ENCODE data around the gene SPTLC1. TPM values are rescaled to one million over a fixed set of nuclear protein-coding genes. Genes with fewer than 3 reads are reported as not detected.
"Not testable (repeated sequence)": the region's sequence is repeated elsewhere in the genome, so short reads cannot be mapped to it uniquely, and the experiment has no call there.

The SPTLC1 gene
- total RNA-seq, 4 donors from 2014 or later: 36.7 to 160 (median 112) TPM

DNA sequence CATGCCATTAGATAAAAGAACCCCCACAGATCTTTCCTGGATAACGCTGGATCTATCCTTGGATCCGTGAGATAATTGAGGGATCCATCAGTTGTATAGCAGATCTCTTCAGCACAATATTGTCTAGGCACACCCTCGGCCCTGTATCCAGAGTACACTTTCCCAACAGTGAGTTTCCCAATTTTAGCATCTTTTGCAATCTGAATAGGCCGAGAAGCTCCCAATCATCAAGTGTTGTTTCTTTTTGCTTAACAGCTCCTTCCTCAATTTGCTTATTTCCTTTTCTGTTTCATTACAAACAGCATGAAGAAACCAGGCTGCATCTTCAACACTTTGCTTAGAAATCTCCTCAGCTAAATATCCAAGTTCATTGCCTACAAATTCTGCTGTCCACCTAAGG, 4.4 kb upstream of the SPTLC1 start:
- no peaks in the 10 kb centered on the region for H3K36me3 ChIP-seq
- peaks cover 0 to 5% (median 2%) of the 10 kb centered on the region in 4 donors for H3K4me1 ChIP-seq
- intact Hi-C loops (cut with DNase I; ENCODE audit: low total_unique reads) (no loop called here), in situ Hi-C loops (cut with MboI; ENCODE audit: low pct_ligation_motif_present in 1 of 4, low pct_unique_long_range_greater_than_20kb in 1 of 4, low sequenced_read_pairs in 3 of 4) (no loop called here)
- no peak overlapping the region for H3K27ac ChIP-seq
- TF ChIP-seq EP300 (IDR thresholded peaks at IDR 0.05; ENCODE audit: low read depth): no peak
- TF ChIP-seq, protein P1, sequence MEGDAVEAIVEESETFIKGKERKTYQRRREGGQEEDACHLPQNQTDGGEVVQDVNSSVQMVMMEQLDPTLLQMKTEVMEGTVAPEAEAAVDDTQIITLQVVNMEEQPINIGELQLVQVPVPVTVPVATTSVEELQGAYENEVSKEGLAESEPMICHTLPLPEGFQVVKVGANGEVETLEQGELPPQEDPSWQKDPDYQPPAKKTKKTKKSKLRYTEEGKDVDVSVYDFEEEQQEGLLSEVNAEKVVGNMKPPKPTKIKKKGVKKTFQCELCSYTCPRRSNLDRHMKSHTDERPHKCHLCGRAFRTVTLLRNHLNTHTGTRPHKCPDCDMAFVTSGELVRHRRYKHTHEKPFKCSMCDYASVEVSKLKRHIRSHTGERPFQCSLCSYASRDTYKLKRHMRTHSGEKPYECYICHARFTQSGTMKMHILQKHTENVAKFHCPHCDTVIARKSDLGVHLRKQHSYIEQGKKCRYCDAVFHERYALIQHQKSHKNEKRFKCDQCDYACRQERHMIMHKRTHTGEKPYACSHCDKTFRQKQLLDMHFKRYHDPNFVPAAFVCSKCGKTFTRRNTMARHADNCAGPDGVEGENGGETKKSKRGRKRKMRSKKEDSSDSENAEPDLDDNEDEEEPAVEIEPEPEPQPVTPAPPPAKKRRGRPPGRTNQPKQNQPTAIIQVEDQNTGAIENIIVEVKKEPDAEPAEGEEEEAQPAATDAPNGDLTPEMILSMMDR (IDR thresholded peaks at IDR 0.05): no peak
- no peak overlapping the region for H3K4me3 ChIP-seq
- no peaks in the 10 kb centered on the region for H3K9me3 ChIP-seq
- no peak for DNase-seq
- 58 to 71% methylated on average over 4 of the region's 4 CpGs for WGBS, 2 donors (ENCODE audit: low coverage in 1 of 2)
- no peaks in the 10 kb centered on the region for H3K27me3 ChIP-seq

DNA sequence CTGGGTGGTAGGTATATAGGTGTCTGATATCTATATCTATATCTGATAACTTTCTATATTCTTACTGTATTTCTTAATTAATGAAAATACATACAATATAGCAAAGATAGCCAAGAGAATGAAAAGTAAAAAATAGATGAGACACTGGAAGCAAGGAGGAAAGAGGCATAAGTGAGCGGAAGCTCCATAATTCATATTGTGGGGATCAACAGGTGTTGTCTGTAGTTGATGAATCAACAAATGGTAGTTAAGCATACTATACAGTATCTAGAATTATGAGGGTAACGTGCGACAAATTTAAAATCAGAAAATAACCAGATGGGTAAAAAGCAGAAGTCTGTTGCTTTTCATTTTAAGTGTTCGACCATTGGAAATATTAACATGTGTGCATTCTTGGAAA, 7.1 kb downstream of the SPTLC1 start:
- peaks cover 0 to 7% (median 2%) of the 10 kb centered on the region in 4 donors for H3K4me1 ChIP-seq
- WGBS, 2 donors (ENCODE audit: low coverage in 1 of 2): 92 to 95% methylated on average over 4 of the region's 4 CpGs
- TF ChIP-seq POLR2AphosphoS5 (IDR thresholded peaks at IDR 0.05) (no peak), EP300 (IDR thresholded peaks at IDR 0.05; ENCODE audit: low read depth) (no peak), POLR2A (IDR thresholded peaks at IDR 0.05) (no peak)
- TF ChIP-seq, protein P1 (IDR thresholded peaks at IDR 0.05): no peak
- H3K27me3 ChIP-seq: no peaks in the 10 kb centered on the region
- in situ Hi-C loops (cut with MboI; ENCODE audit: low pct_ligation_motif_present in 1 of 4, low pct_unique_long_range_greater_than_20kb in 1 of 4, low sequenced_read_pairs in 3 of 4): no loop called here
- DNase-seq: no peak
- H3K9me3 ChIP-seq: no peaks in the 10 kb centered on the region
- H3K4me3 ChIP-seq: no peak overlapping the region
- intact Hi-C loops (cut with DNase I; ENCODE audit: low total_unique reads): no loop called here
- H3K36me3 ChIP-seq: peaks cover 0 to 25% (median 10%) of the 10 kb centered on the region in 4 donors
- H3K27ac ChIP-seq: no peak overlapping the region

DNA sequence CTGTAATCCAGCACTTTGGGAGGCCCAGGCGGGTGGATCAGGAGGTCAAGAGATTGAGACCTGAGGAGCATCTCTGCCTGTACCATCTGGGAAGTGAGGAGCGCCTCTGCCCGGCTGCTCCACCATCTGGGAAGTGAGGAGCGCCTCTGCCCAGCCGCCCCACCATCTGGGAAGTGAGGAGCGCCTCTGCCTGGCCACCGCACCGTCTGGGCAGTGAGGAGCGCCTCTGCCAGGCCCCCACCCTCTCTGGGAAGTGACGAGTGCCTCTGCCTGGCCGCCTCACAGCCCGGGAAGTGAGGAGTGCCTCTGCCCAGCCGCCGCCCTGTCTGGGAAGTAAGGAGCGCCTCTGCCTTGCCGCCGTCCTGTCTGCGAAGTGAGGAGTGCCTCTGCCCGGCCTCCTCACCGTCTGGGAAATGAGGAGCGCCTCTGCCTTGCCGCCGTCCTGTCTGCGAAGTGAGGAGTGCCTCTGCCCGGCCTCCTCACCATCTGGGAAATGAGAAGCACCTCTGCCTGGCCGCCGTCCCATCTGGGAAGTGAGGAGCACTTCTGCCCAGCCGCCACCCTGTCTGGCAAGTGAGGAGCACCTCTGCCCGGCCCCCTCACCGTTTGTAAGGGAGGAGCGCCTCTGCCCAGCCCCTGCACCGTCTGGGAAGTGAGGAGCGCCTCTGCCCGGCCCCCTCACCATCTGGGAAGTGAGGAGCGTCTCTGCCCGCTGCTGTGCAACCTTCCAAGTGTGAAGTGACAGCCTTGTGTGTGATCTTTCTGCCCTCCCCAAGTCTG, 9.6 kb downstream of the SPTLC1 start:
- H3K4me3 ChIP-seq; DNase-seq; intact Hi-C loops (cut with DNase I; ENCODE audit: low total_unique reads); in situ Hi-C loops (cut with MboI; ENCODE audit: low pct_ligation_motif_present in 1 of 4, low pct_unique_long_range_greater_than_20kb in 1 of 4, low sequenced_read_pairs in 3 of 4); H3K27ac ChIP-seq; H3K4me1 ChIP-seq; H3K27me3 ChIP-seq; H3K9me3 ChIP-seq: not testable (repeated sequence)
- WGBS, 2 donors (ENCODE audit: low coverage in 1 of 2): 94 to 100% methylated on average over 1 to 36 of the region's 36 CpGs
- peaks cover 0 to 19% (median 8%) of the 10 kb centered on the region in 4 donors for H3K36me3 ChIP-seq

DNA sequence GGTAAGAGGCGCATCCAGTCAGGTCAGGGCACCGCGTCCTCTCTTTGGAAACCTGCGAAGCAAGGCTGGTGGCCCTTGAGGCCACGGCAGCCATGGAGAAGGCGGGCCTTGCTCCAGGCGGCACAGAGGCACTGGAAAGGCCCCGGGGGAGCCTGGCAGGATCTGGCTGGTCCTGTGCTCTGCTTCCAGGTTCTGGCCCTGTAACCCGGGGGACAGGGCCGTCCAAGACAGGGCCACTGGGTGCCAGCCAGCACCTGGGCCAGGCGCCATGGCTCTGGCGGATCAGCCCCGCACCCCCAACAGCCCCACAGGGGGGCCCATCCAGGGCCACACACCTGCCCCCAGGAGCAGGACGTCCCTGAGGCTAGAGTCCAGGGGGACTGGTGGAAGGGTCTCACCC, 11.6 kb downstream of the SPTLC1 start:
- H3K27me3 ChIP-seq; in situ Hi-C loops (cut with MboI; ENCODE audit: low pct_ligation_motif_present in 1 of 4, low pct_unique_long_range_greater_than_20kb in 1 of 4, low sequenced_read_pairs in 3 of 4); H3K4me3 ChIP-seq; H3K4me1 ChIP-seq; intact Hi-C loops (cut with DNase I; ENCODE audit: low total_unique reads); DNase-seq; H3K27ac ChIP-seq; H3K9me3 ChIP-seq: not testable (repeated sequence)
- 100% methylated on average over 10 of the region's 14 CpGs; no CpG with 5 or more reads in 1 of the 2 donors for WGBS, 2 donors (ENCODE audit: low coverage in 1 of 2)
- peaks cover 0 to 19% (median 8%) of the 10 kb centered on the region in 4 donors for H3K36me3 ChIP-seq

DNA sequence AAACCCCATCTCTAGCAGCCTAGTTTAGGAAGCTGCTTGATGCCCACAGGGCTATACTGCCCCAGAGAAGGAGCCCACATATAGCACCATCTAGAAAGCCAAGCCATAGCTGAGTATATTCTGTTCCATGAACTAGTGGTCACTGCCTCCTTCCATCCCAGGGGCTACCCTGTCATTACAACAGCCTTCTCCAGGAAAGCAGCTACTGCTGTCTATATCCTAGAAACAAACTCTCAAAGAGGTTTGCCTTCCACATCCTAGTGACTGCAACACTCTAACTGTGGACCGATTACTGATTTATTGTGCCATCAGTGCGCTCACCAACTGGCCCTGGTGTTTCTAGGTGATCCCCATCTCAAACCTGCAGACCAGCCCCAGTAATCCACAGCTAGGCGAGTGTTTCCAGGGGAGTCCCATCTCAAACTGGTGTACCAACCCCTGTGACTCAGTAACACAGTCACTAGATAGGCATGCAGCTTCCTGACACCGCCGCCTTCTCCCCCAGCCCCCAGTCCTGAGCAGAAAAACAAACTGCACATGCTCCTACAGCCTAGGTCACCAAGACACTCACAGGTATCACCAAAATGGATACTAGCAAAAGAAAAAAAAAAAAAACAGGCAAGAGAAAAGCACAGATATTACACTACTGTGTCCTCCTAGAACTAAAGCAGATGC, 14.8 kb downstream of the SPTLC1 start:
- WGBS, 2 donors (ENCODE audit: low coverage in 1 of 2): 96% methylated on average over 5 of the region's 5 CpGs; no CpG with 5 or more reads in 1 of the 2 donors
- peaks cover 0 to 7% (median 1%) of the 10 kb centered on the region in 4 donors for H3K36me3 ChIP-seq
- H3K4me1 ChIP-seq: peaks cover 0 to 8% (median 0%) of the 10 kb centered on the region in 4 donors
- no peaks in the 10 kb centered on the region for H3K27me3 ChIP-seq
- H3K9me3 ChIP-seq: no peaks in the 10 kb centered on the region
- DNase-seq: no peak
- H3K4me3 ChIP-seq: no peak overlapping the region
- TF ChIP-seq, protein P1 (IDR thresholded peaks at IDR 0.05): no peak
- TF ChIP-seq POLR2AphosphoS5 (IDR thresholded peaks at IDR 0.05) (no peak), EP300 (IDR thresholded peaks at IDR 0.05; ENCODE audit: low read depth) (no peak), POLR2A (IDR thresholded peaks at IDR 0.05) (no peak)
- no peak overlapping the region for H3K27ac ChIP-seq
- in situ Hi-C loops (cut with MboI; ENCODE audit: low pct_ligation_motif_present in 1 of 4, low pct_unique_long_range_greater_than_20kb in 1 of 4, low sequenced_read_pairs in 3 of 4) (no loop called here), intact Hi-C loops (cut with DNase I; ENCODE audit: low total_unique reads) (no loop called here)
